Activated naive CD4-positive, alpha-beta T cell treated with anti-CD3 and anti-CD28 coated beads, Interleukin-2, amount 50 U/mL, for 72 hours (primary cell): ENCODE data around the gene TTLL8. TPM values are rescaled to one million over a fixed set of nuclear protein-coding genes. Genes with fewer than 3 reads are reported as not detected.

Experiments
- ATAC-seq, 2 donors: fragments of 150-1000 bp; cut with Tn5 transposase; 2 replicates each; pipeline ENCODE4 v1.10.0; 2021; ENCODE audit warnings: mild to moderate bottlenecking in 2 of 2, moderate library complexity in 2 of 2
- DNase-seq, 2 donors: peaks; one replicate each; pipeline ENCODE4 v3.0.0; 2021 to 2022; ENCODE audit warnings: low spot score in 2 of 2
- H3K27ac Mint-ChIP-seq, 2 donors: one replicate each; pipeline ENCODE4 v1.8.0; 2022; ENCODE audit warnings: mild to moderate bottlenecking in 2 of 2, mixed read lengths in 2 of 2
- H3K36me3 Mint-ChIP-seq, 2 donors: one replicate each; pipeline ENCODE4 v1.8.0; 2022; ENCODE audit warnings: mixed read lengths in 2 of 2
- H3K9me3 Mint-ChIP-seq, 2 donors: one replicate each; pipeline ENCODE4 v1.8.0; 2022; ENCODE audit warnings: mixed read lengths in 2 of 2
- total RNA-seq, 2 donors: library from RNA; stranded (reverse); gene quantifications; one replicate each; pipeline ENCODE4 v1.2.3, GENCODE V29; 2022

The TTLL8 gene
- total RNA-seq, 2 donors from 2014 or later = not detected

DNA sequence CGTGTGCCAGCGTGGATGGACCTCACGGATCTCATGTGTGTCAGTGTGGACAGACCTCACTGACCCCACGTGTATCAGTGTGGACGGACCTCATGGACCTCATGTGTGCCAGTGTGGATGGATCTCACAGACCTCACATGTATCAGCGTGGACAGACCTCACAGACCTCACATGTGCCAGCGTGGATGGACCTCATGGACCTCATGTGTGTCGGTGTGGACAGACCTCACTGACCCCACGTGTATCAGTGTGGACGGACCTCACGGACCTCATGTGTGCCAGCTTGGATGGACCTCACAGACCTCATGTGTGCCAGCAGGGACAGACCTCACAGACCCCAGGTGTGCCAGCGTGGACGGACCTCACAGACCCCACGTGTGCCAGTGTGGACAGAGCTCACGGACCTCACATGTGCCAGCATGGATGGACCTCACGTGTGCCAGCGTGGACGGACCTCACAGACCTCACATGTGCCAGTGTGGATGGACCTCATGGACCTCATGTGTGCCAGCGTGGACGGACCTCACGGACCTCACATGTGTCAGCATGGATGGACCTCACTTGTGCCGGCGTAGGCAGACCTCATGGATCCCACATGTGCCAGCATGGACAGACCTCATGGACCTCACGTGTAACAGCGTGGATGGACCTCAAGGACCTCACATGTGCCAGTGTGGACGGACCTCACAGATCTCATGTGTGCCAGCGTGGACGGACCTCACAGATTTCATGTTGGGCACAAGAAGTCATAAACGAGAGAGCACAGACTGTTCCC, 18.2 kb downstream of the TTLL8 start:
- Mint-ChIP-seq H3K36me3 (peaks cover 0 to 4% of the 10 kb centered on the region in 2 donors), H3K27ac (no peak overlapping the region), H3K9me3 (peaks cover 0 to 3% of the 10 kb centered on the region in 2 donors)
- ATAC-seq (no peak), DNase-seq (no peak)

DNA sequence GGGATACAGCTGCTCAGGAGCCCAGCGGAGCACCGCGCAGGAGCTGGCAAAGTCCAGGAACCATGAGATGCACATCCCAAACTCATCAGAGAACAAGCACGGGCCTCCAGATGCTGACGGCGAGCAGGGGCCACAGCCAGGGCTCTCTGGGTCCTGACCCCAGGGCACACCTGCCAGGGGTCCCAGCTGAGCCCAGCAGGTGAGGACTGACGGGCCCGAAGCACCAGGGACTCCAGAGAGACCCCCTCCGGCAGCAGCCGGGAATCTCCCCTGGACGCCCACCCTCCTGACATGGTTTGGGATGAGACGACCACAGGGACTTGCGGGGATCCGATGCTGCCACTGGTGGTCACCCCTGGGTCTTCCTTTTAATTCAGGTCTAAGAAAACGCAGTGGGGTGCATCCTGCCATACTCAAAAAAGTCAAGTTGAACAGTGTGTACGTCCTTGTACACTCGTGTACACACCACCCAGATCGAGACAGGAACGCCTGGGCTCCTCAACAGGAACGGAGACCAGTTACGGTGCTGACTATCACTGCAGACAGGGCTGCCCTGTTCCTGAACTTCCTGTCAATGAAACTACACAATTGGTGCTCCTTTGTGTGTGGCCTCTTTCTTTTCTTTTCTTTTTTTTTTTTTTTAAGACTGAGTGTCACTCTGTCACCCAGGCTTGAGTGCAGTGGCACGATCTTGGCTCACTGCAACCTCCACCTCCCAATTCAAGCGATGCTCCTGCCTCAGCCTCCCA, 21.9 kb downstream of the TTLL8 start:
- ATAC-seq = no peak
- peaks cover 0 to 3% of the 10 kb centered on the region in 2 donors for H3K9me3 Mint-ChIP-seq
- H3K36me3 Mint-ChIP-seq = peaks cover 0 to 4% of the 10 kb centered on the region in 2 donors
- no peak overlapping the region for H3K27ac Mint-ChIP-seq
- peak in 1 of 2 donors; percentile 48 for DNase-seq

DNA sequence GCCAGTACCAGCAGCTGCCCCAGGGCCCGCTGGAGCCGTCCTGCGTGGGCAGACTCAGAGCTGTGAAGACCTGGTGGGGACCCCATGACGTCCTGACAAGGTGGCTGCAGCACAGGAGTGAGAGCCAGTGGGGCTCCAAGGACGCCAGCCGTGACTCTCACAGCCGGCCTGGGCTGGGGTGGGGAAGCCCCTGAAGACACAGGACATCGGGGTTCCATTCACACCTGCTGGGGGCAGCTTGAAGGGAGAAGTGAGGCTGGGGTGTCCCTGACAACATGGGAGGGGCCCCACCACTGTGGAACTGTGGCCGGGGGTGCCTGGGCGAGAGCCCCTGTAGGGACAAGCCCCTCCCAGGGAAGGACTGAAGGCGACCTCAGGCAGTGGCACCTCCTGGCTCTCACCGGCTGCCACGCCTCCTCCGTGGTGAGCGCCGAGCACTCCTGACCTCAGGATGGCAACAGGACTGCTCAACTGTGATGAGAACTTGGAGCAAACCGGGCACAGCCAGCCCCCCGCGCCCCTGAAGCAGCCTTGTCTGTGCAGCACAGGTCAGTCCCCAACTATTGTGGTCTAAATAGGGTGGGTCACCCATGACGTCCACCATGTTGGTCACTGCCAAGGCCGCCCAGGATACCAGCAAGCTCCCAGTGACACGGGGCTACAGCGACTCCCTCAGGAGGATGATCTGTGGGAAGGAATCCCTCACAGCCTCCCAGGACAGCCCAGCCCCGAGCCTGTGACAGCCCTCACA, 22.8 kb downstream of the TTLL8 start:
- peak in 1 of 2 donors; percentile 50 for ATAC-seq

DNA sequence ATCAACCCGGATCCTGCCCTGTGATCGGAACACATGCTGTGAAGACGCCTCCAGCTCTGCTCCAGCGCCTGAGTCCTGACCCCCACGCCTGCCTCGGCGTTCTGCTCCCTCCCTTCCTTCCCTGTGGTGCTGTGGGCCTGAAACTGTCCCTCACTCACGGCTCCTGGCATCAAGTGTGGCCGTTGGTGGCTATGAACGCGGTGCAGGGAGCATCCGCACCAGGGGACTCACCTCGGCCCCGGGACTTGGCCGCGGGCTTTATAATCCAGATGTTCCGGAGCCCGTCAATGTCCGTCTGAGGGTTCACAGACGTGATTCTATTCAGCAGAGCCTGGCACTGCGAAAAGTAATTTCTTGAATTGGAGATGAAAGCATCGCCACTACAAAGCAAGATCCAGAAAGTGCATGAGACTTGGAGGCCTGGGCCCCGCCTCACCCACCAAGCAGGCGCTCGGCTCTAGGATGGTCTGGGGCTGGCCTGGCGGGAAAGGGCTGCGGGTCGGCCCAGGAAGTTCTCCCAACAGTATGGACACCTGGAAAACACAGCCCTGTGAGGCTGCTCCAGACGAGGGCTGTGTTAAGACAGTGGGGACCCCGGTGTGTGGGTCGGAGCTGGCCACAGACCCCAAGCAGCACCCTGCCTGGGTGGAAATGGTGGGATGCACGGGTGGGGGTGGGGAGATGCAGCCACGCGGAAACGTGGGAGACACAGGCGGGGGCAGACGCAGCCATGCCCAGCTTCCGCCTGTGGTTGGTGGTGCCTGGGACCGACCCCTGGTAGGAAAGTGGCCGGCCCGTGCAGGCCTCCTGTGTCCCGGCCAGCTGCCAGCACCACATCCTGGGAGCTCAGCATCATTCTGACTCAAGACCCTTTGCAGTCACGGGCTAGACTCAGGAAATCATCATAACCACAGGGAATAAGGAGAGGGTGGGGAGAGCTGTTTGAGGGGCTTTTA, 23.7 kb downstream of the TTLL8 start:
- Mint-ChIP-seq H3K27ac (no peak overlapping the region), H3K36me3 (peaks cover 0 to 4% of the 10 kb centered on the region in 2 donors), H3K9me3 (peaks cover 0 to 3% of the 10 kb centered on the region in 2 donors)
- ATAC-seq = peak; percentile 32 to 69
- DNase-seq = peak in 1 of 2 donors; percentile 61

More for the DNA sequence above, 22.8 kb downstream of the TTLL8 start:
- Mint-ChIP-seq H3K36me3 (peaks cover 0 to 4% of the 10 kb centered on the region in 2 donors), H3K27ac (no peak overlapping the region), H3K9me3 (peaks cover 0 to 3% of the 10 kb centered on the region in 2 donors)
- peak in 1 of 2 donors; percentile 55 for DNase-seq

GRCh38 chr22:50032941-50033601, 25.0 kb downstream of the TTLL8 start:
- ATAC-seq (no peak), DNase-seq (peak in 1 of 2 donors; percentile 54)
- no peaks in the 10 kb centered on the region for H3K9me3 Mint-ChIP-seq
- H3K27ac Mint-ChIP-seq = no peak overlapping the region
- no peaks in the 10 kb centered on the region for H3K36me3 Mint-ChIP-seq

DNA sequence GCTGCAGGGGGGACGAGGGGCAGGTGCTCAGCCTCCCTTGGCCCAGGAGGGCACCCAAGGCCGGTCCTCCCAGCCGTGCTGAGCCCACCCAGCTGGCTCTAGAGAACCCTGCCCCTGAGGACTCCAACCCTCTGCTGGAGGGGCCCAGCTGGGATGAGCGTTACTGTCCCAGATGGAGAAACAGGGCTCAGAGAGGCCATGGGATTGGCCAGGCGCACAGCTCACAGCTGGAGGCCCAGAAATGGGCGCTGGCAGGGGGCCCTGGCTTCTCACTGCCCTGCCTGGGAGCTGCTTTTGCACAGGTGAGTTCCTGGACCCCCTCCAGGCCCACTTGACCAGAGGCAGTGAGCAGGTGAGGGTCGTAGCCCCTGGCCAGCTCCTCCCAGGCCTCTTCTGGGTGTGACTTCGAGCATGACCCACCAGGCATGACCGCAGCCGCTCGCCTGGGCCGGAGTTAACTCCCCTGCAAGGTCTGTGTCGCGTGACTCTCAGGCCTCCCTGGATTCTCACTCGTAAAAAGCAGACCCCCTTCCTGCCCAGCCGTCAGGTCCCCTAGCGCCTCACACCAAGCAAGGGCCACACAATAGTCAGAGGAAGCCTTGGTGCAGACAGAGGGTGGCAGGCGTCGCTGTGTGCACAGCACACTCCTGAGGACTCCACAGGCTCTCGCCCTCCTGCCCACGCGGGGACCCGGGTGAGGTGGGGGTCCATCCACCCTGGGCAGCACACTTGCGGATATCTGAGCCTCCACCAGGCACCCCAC, 25.8 kb downstream of the TTLL8 start:
- Mint-ChIP-seq H3K9me3 (no peaks in the 10 kb centered on the region), H3K27ac (no peak overlapping the region), H3K36me3 (peaks cover 4 to 7% of the 10 kb centered on the region in 2 donors)
- peak in 1 of 2 donors; percentile 51 for DNase-seq
- no peak for ATAC-seq

DNA sequence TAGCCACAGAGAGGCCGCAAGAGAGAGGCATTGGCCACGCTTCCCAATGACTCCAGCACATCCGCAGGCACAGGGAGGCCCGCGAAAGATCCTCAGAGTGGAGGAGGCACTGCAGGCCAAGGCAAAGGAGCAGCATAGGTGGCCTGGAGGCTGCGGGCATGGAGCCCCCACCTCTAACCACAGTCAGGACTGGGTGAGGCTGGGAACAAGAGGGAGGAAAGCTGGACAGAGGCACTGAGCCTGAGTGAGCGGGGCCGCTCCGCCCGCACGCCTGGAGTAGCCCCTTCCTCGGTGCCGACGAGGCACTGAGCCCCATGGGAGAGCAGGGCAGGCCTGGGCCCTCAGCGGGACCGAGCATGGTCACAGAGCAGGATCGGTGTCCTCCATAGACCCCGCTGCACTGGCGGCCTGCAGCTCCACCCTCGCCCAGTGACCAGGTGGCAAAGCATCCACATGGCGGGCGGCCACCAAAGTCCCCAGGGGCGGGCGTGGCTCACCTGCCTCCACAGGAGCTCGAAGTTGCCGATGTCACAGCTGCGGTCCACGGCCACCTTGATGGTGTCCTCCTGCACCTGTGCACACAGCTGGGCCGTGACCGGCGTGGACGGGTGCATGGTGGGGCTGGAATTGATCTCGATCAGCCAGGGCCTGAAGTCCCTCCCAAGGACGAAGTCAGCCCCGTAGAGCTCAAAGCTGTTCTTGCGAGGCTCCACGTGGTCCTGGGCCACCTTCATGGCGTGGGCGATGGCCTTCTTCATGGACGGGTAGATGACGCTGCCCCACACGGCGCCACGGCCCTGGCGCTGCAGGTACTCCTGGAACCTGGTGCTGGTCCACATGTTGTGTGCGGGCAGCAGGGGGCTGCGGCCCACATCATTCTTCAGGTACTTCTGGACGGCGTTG, 26.7 kb downstream of the TTLL8 start:
- peak in 1 of 2 donors; percentile 57 for DNase-seq
- Mint-ChIP-seq H3K36me3 (peaks cover 5 to 7% of the 10 kb centered on the region in 2 donors), H3K27ac (no peak overlapping the region), H3K9me3 (no peaks in the 10 kb centered on the region)
- no peak for ATAC-seq

DNA sequence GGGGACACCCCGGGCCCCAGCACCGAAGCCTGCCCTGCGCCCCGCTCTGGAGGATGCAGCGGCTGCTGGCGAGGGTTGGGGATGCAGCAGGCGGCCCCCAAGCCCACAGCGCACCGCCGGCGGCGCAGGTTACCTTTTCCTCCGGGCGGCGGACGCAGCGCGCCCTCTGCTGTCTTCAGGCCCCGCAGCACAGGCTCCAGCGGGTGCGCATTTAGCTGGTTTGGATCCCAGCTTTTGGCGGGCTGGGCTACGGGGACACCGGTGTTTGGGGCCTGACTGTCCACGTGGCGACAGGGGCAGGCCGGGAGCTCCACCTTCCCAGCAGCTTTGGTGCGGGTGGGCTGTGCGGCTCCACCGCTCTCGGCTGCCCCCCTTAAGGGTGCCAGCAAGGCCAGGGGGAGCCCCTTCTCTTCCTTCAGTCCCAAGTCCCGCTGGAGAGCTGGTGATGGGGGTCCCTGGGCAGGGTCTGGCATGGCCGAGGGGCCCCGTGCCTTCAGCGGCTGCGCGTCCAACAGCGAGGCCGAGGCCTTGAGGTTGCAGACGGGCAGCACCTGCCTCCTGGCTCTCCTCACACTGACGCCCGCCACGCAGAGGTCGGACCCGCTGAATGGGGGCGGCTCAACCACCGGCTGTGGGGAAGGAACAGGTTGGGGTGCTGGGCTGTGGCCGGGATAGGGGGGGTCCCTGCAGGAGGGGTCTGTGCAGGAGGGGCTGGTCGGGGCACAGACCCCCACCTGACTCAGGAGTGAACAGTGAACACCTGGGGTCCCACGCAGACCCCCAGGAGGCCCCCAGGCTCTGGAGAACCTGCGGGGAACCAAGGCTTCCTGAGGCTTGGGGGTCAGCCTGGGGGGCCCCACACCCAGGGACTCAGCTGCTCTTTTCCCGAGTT, 27.6 kb downstream of the TTLL8 start:
- ATAC-seq = peak; percentile 84 to 94
- Mint-ChIP-seq H3K36me3 (peaks cover 5 to 7% of the 10 kb centered on the region in 2 donors), H3K9me3 (no peaks in the 10 kb centered on the region), H3K27ac (no peak overlapping the region)
- peak; percentile 81 to 84 for DNase-seq

- ATAC-seq (peak; percentile 47 to 68), DNase-seq (peak in 1 of 2 donors; percentile 74)
- Mint-ChIP-seq H3K27ac (no peak overlapping the region), H3K36me3 (peaks cover 5 to 7% of the 10 kb centered on the region in 2 donors), H3K9me3 (no peaks in the 10 kb centered on the region)
Measured at GRCh38 chr22:50027639-50028537, 30.2 kb downstream of the TTLL8 start.

GRCh38 chr22:50025993-50026392, 32.1 kb downstream of the TTLL8 start:
- DNase-seq (peak in 1 of 2 donors; percentile 33), ATAC-seq (no peak)
- Mint-ChIP-seq H3K36me3 (peaks cover 5 to 7% of the 10 kb centered on the region in 2 donors), H3K9me3 (no peaks in the 10 kb centered on the region), H3K27ac (no peak overlapping the region)

DNA sequence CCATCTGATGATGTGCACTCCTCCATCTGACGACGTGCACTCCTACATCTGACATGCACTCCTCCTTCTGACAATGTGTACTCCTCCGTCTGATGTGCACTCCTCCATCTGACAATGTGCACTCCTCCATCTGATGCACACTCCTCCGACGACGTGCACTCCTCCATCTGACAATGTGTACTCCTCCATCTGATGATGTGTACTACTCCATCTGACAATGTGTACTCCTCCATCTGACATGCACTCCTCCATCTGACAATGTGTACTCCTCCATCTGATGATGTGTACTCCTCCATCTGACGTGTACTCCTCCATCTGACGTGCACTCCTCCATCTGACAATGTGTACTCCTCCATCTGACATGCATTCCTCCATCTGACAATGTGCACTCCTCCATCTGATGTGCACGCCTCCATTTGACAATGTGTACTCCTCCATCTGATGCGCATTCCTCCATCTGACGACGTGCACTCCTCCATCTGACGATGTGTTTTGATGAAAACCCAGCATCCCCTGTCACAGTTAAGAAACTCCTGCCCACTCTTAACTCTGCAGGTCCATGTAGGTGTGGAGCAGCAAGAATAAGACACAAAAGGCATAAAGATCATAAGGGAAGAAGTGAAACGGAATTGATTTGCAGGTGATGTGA, 35.8 kb downstream of the TTLL8 start:
- Mint-ChIP-seq H3K27ac (no peak overlapping the region), H3K36me3 (peaks cover under 1 to 7% of the 10 kb centered on the region in 2 donors), H3K9me3 (peaks cover 0 to 4% of the 10 kb centered on the region in 2 donors)
- peak in 1 of 2 donors; percentile 37 for DNase-seq
- no peak for ATAC-seq

GRCh38 chr22:50020606-50021005, 37.5 kb downstream of the TTLL8 start:
- H3K9me3 Mint-ChIP-seq = peaks cover 0 to 4% of the 10 kb centered on the region in 2 donors
- no peak for DNase-seq
- peaks cover 0 to 7% of the 10 kb centered on the region in 2 donors for H3K36me3 Mint-ChIP-seq
- H3K27ac Mint-ChIP-seq = no peak overlapping the region
- ATAC-seq = no peak
